SH-SY5Y (cell line): ENCODE results near the gene IZUMO1.

ENCODE experiments used
- GATA2 ChIP-seq: IDR thresholded peaks from 2 replicates; pipeline ENCODE4 v1.6.1; 2011; ENCODE audit warnings: mild to moderate bottlenecking, low read depth, low read length
- GATA3 ChIP-seq: IDR thresholded peaks from 2 replicates; pipeline ENCODE4 v1.6.1; 2011; ENCODE audit warnings: low read depth, mild to moderate bottlenecking, low read length, moderate library complexity

DNA sequence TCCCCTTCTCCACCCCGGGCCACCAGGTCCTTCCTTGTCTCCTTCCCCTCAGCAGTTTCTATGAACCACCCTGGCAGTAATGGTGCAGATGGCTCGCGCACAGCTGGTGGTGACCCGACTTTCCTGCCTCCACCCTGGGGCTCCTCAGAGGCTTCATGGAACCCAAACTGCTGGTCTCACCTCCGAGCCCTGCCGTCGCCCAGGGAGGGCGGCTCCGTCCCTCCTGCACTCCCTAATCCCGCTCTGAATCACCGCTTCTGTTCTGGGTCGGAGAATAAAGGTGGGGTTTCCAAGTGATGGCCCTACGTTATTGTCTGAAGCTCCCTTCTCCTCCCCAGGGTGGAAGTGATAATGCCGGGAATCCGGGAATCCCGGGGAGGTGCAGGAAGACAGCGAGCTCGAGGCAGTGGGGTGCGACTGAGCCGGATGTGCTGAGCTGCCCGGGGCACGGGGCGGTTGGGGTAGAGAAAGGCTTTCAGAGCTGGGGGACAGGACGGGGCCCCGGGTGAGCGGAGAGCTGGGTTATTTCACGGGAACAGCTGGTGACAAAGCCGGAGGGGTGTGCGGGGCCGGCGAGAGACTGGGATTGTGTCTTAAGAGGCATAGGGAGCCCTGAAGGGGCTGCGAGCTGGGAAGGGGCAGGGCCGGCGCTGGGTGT, 50.2 kb downstream of the IZUMO1 start:
- TF ChIP-seq GATA2 (no peak), GATA3 (no peak)
